ENCODE results near the gene XCR1.

Gene XCR1

DNA sequence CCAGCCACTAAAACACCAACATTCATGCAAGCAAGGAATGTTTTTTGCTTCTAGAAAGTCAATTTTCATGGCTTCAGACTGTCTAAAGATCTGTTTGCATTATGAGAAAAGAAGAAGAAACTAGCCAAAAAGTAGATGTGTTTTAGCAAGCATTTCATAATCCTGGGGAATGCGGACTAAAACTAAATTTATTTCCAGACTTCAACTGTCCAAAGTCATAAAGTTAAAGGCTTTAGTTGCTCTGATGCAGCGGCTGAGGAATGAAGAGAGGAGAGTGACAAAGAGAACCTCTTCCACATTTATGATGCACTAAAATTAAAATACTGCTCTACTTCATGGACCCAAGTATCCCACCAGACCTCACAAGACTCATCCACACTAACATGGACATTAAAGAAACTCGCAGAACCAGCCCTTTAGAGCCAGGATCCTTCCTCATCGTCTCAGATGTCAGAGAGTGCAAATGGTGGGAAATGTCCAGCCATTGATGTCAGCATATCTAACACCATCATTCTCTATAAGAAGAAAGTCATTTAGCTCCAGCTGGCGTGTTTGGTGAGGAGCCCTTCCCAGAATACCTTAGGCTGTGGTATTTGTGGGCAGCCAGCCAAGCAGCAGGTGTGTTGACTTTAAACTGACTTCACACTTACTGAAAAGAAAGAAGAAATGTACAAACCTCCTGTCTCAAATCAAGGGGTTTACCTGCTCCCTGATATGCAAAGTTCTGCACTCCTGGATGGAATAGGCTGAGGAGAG is 49.1 kb downstream of the XCR1 start:
- Histone ChIP-seq H3K4me3 (ENCODE audit: low read depth, low read length) (no peak overlapping the region), H3K36me3 (ENCODE audit: control insufficient read depth in 2 of 2, insufficient read depth in 1 of 2, low read length in 2 of 2) (peaks cover 5 to 86% of the 10 kb centered on the region in 2 experiments; a peak in 1 of 3 replicates), H3K9me3 (ENCODE audit: control insufficient read depth, insufficient read depth, low read depth, low read length) (no peaks in the 10 kb centered on the region), H3K4me1 (ENCODE audit: control insufficient read depth, insufficient read depth, low read length) (no peaks in the 10 kb centered on the region), H3K27ac (ENCODE audit: extremely low read depth, low read depth, low read length) (no peak overlapping the region)
- no peak for TF ChIP-seq KLF9 (tag by site-specific recombination; IDR thresholded peaks at IDR 0.05; ENCODE audit: low read depth)
- no peak for TF ChIP-seq ZNF112 (tag by site-specific recombination; IDR thresholded peaks at IDR 0.05)
- TF ChIP-seq ZNF658 (tag by site-specific recombination; IDR thresholded peaks at IDR 0.05), result no peak
- TF ChIP-seq ZNF624 (tag by site-specific recombination; IDR thresholded peaks at IDR 0.05), result no peak
- TF ChIP-seq, protein P1, sequence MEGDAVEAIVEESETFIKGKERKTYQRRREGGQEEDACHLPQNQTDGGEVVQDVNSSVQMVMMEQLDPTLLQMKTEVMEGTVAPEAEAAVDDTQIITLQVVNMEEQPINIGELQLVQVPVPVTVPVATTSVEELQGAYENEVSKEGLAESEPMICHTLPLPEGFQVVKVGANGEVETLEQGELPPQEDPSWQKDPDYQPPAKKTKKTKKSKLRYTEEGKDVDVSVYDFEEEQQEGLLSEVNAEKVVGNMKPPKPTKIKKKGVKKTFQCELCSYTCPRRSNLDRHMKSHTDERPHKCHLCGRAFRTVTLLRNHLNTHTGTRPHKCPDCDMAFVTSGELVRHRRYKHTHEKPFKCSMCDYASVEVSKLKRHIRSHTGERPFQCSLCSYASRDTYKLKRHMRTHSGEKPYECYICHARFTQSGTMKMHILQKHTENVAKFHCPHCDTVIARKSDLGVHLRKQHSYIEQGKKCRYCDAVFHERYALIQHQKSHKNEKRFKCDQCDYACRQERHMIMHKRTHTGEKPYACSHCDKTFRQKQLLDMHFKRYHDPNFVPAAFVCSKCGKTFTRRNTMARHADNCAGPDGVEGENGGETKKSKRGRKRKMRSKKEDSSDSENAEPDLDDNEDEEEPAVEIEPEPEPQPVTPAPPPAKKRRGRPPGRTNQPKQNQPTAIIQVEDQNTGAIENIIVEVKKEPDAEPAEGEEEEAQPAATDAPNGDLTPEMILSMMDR (tag by site-specific recombination; IDR thresholded peaks at IDR 0.05), result no peak
- TF ChIP-seq MYNN (tag by site-specific recombination; IDR thresholded peaks at IDR 0.05; ENCODE audit: borderline replicate concordance), result no peak
- no peak for TF ChIP-seq HOXA7 (CRISPR knock-in tag; IDR thresholded peaks at IDR 0.05; ENCODE audit: borderline replicate concordance)
- no peak for TF ChIP-seq REPIN1 (tag by site-specific recombination; IDR thresholded peaks at IDR 0.05; ENCODE audit: low read depth)
- TF ChIP-seq ZNF266 (tag by site-specific recombination; IDR thresholded peaks at IDR 0.05; ENCODE audit: low read depth), result no peak
- TF ChIP-seq ZSCAN30 (tag by site-specific recombination; IDR thresholded peaks at IDR 0.05), result no peak
- no peak for TF ChIP-seq EGR2 (tag by site-specific recombination; IDR thresholded peaks at IDR 0.05; ENCODE audit: low read depth)
- no peak for TF ChIP-seq GLIS1 (tag by site-specific recombination; IDR thresholded peaks at IDR 0.05)
- TF ChIP-seq ZNF404 (tag by site-specific recombination; IDR thresholded peaks at IDR 0.05), result no peak
- TF ChIP-seq, protein P2, sequence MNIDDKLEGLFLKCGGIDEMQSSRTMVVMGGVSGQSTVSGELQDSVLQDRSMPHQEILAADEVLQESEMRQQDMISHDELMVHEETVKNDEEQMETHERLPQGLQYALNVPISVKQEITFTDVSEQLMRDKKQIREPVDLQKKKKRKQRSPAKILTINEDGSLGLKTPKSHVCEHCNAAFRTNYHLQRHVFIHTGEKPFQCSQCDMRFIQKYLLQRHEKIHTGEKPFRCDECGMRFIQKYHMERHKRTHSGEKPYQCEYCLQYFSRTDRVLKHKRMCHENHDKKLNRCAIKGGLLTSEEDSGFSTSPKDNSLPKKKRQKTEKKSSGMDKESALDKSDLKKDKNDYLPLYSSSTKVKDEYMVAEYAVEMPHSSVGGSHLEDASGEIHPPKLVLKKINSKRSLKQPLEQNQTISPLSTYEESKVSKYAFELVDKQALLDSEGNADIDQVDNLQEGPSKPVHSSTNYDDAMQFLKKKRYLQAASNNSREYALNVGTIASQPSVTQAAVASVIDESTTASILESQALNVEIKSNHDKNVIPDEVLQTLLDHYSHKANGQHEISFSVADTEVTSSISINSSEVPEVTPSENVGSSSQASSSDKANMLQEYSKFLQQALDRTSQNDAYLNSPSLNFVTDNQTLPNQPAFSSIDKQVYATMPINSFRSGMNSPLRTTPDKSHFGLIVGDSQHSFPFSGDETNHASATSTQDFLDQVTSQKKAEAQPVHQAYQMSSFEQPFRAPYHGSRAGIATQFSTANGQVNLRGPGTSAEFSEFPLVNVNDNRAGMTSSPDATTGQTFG (tag by site-specific recombination; IDR thresholded peaks at IDR 0.05; ENCODE audit: borderline replicate concordance), result no peak
- no peak for TF ChIP-seq ZNF16 (tag by site-specific recombination; IDR thresholded peaks at IDR 0.05; ENCODE audit: low read depth)
- no peak for TF ChIP-seq ZBTB7A (tag by site-specific recombination; IDR thresholded peaks at IDR 0.05; ENCODE audit: low read depth)
- TF ChIP-seq OSR2 (tag by site-specific recombination; IDR thresholded peaks at IDR 0.05), result no peak
- ChIA-PET CTCF (interaction anchor here (0.5 to 1.2 kb wide), 3 partner anchors 30 to 1689 kb away, joined by 3 to 8 read pairs (median 3); no protein-coding TSS in a partner anchor), POLR2A (no interaction called here)

DNA sequence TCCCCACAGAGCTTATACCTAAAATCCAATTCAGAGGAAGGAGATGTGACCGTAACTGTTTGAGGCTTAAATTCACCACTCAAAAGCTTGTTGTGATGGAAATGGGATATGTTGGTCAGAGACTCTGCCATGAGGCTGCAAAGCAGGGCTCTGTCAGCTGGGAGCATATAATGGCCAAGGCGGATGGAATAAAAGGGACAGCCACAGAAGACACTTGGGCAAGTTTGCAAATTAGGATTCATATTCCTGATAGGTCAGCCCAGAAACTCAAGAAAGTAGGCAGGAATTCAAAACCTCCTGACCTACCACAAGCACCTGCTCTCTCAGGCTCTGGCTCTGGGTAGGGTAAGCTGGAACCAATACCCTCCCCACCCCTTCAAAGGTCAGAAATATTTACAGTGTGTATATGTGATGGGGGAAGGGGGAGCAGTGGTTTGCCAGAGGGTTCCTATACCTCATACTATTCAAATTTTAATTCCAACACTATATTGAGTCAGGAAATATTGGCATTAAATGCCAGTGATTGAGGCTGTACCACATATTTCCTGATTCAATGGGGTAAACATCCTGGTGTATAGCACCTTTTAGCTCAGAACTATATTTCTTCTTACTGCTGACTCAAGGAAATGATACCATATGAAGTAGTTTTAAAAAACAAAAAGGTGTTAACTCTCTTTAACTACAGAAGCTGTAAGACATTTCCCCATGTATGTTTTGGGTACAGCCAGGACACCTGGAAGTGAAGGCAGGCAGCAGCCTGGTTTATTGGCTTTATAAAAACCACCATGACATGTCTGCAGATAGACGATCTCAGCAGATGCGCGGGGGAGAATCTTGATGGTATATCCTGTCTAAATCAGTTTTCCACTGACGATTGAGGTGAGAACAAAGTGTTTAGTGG is 50.8 kb downstream of the XCR1 start:
- no peak overlapping the region for H3K4me3 ChIP-seq (ENCODE audit: low read depth, low read length)
- H3K9me3 ChIP-seq (ENCODE audit: control insufficient read depth, insufficient read depth, low read depth, low read length), result no peaks in the 10 kb centered on the region
- H3K36me3 ChIP-seq (ENCODE audit: control insufficient read depth in 2 of 2, insufficient read depth in 1 of 2, low read length in 2 of 2), result peaks cover 10 to 80% of the 10 kb centered on the region in 2 experiments
- CTCF ChIA-PET, result interaction anchor here (0.6 to 1.4 kb wide), 4 partner anchors 37 to 1760 kb away, joined by 3 to 8 read pairs (median 3); no protein-coding TSS in a partner anchor
- H3K27ac ChIP-seq (ENCODE audit: extremely low read depth, low read depth, low read length), result no peak overlapping the region
- no peaks in the 10 kb centered on the region for H3K4me1 ChIP-seq (ENCODE audit: control insufficient read depth, insufficient read depth, low read length)
- POLR2A ChIA-PET, result no interaction called here
- no peak for TF ChIP-seq ZXDB (tag by site-specific recombination; IDR thresholded peaks at IDR 0.05)
- TF ChIP-seq ZNF146 (tag by site-specific recombination; IDR thresholded peaks at IDR 0.05), result no peak
- no peak for TF ChIP-seq YY1 (tag by site-specific recombination; IDR thresholded peaks at IDR 0.05)
- TF ChIP-seq ZNF350 (tag by site-specific recombination; IDR thresholded peaks at IDR 0.05), result no peak
- TF ChIP-seq, protein P3, sequence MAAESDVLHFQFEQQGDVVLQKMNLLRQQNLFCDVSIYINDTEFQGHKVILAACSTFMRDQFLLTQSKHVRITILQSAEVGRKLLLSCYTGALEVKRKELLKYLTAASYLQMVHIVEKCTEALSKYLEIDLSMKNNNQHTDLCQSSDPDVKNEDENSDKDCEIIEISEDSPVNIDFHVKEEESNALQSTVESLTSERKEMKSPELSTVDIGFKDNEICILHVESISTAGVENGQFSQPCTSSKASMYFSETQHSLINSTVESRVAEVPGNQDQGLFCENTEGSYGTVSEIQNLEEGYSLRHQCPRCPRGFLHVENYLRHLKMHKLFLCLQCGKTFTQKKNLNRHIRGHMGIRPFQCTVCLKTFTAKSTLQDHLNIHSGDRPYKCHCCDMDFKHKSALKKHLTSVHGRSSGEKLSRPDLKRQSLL (tag by site-specific recombination; IDR thresholded peaks at IDR 0.05), result no peak
- no peak for TF ChIP-seq ZNF626 (tag by site-specific recombination; IDR thresholded peaks at IDR 0.05)
- TF ChIP-seq, protein P1 (tag by site-specific recombination; IDR thresholded peaks at IDR 0.05), result no peak
- TF ChIP-seq ZNF677 (tag by site-specific recombination; IDR thresholded peaks at IDR 0.05), result no peak
- no peak for TF ChIP-seq FEZF1 (tag by site-specific recombination; IDR thresholded peaks at IDR 0.05)

Measured in HEK293 (cell line).